ENCODE results near the gene UBTF. TPM values are rescaled to one million over a fixed set of nuclear protein-coding genes. Genes with fewer than 3 reads are reported as not detected.

Gene UBTF
- total and polyA plus RNA-seq, 2 of the 8 experiments (the other 6 are each of a cell fraction or from before 2014, with no cell fraction given): 14.7 to 106 TPM

GRCh38 chr17:44178133-44178532, 41.3 kb downstream of the UBTF start:
- H4K20me1 ChIP-seq (replicated peaks in 1 of 2; ENCODE audit: control insufficient read depth in 1 of 2, insufficient read depth in 2 of 2, low read length in 2 of 2): peaks cover 2 to 6% of the 10 kb centered on the region in 2 experiments
- no peak overlapping the region for H3K4ac ChIP-seq (replicated peaks; ENCODE audit: insufficient read length, low read depth, low read length)
- H4K5ac ChIP-seq (ENCODE audit: insufficient read length, low read depth, low read length): no peak overlapping the region
- WGBS, 2 experiments (ENCODE audit: extremely low coverage in 1 of 2, insufficient coverage in 1 of 2, insufficient read length in 1 of 2, insufficient replicate concordance in 2 of 2, low coverage in 1 of 2, low lambda C conversion rate in 2 of 2, missing lambda C conversion rate in 1 of 2): 98% methylated on average over 14 of the region's 14 CpGs; no CpG with 5 or more reads in 1 of the 2 experiments
- H2AK5ac ChIP-seq (ENCODE audit: low read depth, low read length): no peak overlapping the region
- H3K14ac ChIP-seq (ENCODE audit: insufficient read length): no peak overlapping the region
- no peak for FAIRE-seq
- H3K9me3 ChIP-seq (ENCODE audit: insufficient read depth in 2 of 2, low read depth in 1 of 2, low read length in 1 of 2): no peaks in the 10 kb centered on the region
- no peak overlapping the region for H2BK120ac ChIP-seq (replicated peaks; ENCODE audit: low read depth, low read length)
- H3K27me3 ChIP-seq (replicated peaks in 1 of 4; ENCODE audit: control insufficient read depth in 3 of 4, extremely low read depth in 1 of 4, insufficient read depth in 3 of 4, low read length in 3 of 4): no peaks in the 10 kb centered on the region
- CTCF ChIA-PET (ENCODE audit: partially characterized antibody): interaction anchor here (0.5 to 1.9 kb wide), 2 partner anchors 10 to 51 kb away, joined by 5 to 8 read pairs; no protein-coding TSS in a partner anchor
- no peak overlapping the region for H3K23ac ChIP-seq (ENCODE audit: insufficient read length)
- no peak overlapping the region for H2BK15ac ChIP-seq (ENCODE audit: low read length)
- H2AFZ ChIP-seq (ENCODE audit: low read length): no peak overlapping the region
- H3K4me2 ChIP-seq (ENCODE audit: insufficient read depth in 1 of 2, low read depth in 2 of 2, low read length in 2 of 2): no peak overlapping the region
- no peak overlapping the region for H4K91ac ChIP-seq (replicated peaks; ENCODE audit: insufficient read length, low read length)
- TF ChIP-seq EP300 (IDR thresholded peaks at IDR 0.05; ENCODE audit: borderline replicate concordance in 1 of 2, low read depth in 2 of 2, low read length in 2 of 2) (no peak), CTCF (IDR thresholded peaks at IDR 0.05; ENCODE audit: control extremely low read depth in 1 of 3, insufficient read depth in 1 of 3, low read depth in 1 of 3, low read length in 3 of 3) (no peak), BCL11A (IDR thresholded peaks at IDR 0.05; ENCODE audit: low read depth in 2 of 2, low read length in 2 of 2) (no peak), HDAC6 (IDR thresholded peaks at IDR 0.05; ENCODE audit: low read depth, low read length) (no peak), JUND (IDR thresholded peaks at IDR 0.05; ENCODE audit: low read length) (no peak), SP4 (IDR thresholded peaks at IDR 0.05; ENCODE audit: low read length) (no peak), TBP (IDR thresholded peaks at IDR 0.05; ENCODE audit: low read depth, low read length) (no peak), SUZ12 (IDR thresholded peaks at IDR 0.05; ENCODE audit: low read length) (no peak)
- H3K4me3 ChIP-seq (ENCODE audit: extremely low read depth in 1 of 4, insufficient read depth in 2 of 4, low read depth in 3 of 4, low read length in 4 of 4): no peak overlapping the region
- H3K9ac ChIP-seq (replicated peaks in 1 of 4; ENCODE audit: extremely low read depth in 1 of 4, low read depth in 3 of 4, low read length in 3 of 4): no peak overlapping the region
- no peaks in the 10 kb centered on the region for H3K23me2 ChIP-seq (ENCODE audit: low read depth, low read length)
- POLR2A ChIA-PET (ENCODE audit: partially characterized antibody): interaction anchor here (1.1 to 8.7 kb wide), 2 partner anchors 6 to 9 kb away, joined by 3 to 84 read pairs; partner anchors contain the start of gene TMUB2
- H2BK5ac ChIP-seq (ENCODE audit: low read depth, low read length): no peak overlapping the region
- no peak overlapping the region for H3K56ac ChIP-seq (replicated peaks; ENCODE audit: insufficient read length, low read depth, low read length)
- 0 out of 2 replicates have a peak, but pooled peaks cover 3% of the 10 kb centered on the region for H3K79me1 ChIP-seq (ENCODE audit: low read depth, low read length)
- H4K8ac ChIP-seq (ENCODE audit: extremely low read depth, insufficient read depth, low read length): no peak overlapping the region
- no peak overlapping the region for H3K18ac ChIP-seq (ENCODE audit: extremely low read depth, low read length)
- no peaks in the 10 kb centered on the region for H3K4me1 ChIP-seq (replicated peaks in 1 of 4; ENCODE audit: control insufficient read depth in 3 of 4, insufficient read depth in 4 of 4, low read length in 3 of 4)
- no peak overlapping the region for H2BK12ac ChIP-seq (ENCODE audit: low read depth, low read length)
- H3K27ac ChIP-seq (ENCODE audit: low read depth, low read length): no peak overlapping the region
- no peak overlapping the region for H2BK20ac ChIP-seq (ENCODE audit: low read length)
- peaks cover 10 to 25% (median 20%) of the 10 kb centered on the region in 4 experiments for H3K36me3 ChIP-seq (ENCODE audit: control insufficient read depth in 2 of 4, insufficient read depth in 4 of 4, low read length in 3 of 4)
- no peak for DNase-seq (ENCODE audit: low read depth in 1 of 2, low spot score in 2 of 2)
- peaks cover 2 to 5% of the 10 kb centered on the region in 2 experiments; a peak in 3 of 4 replicates for H3K79me2 ChIP-seq (ENCODE audit: control insufficient read depth in 1 of 2, insufficient read depth in 2 of 2, low read length in 2 of 2)
